Measurements from ENCODE around the gene SYT7.
"Not testable (repeated sequence)": the region's sequence is repeated elsewhere in the genome, so short reads cannot be mapped to it uniquely, and the experiment has no call there.

SYT7 gene, protein sequence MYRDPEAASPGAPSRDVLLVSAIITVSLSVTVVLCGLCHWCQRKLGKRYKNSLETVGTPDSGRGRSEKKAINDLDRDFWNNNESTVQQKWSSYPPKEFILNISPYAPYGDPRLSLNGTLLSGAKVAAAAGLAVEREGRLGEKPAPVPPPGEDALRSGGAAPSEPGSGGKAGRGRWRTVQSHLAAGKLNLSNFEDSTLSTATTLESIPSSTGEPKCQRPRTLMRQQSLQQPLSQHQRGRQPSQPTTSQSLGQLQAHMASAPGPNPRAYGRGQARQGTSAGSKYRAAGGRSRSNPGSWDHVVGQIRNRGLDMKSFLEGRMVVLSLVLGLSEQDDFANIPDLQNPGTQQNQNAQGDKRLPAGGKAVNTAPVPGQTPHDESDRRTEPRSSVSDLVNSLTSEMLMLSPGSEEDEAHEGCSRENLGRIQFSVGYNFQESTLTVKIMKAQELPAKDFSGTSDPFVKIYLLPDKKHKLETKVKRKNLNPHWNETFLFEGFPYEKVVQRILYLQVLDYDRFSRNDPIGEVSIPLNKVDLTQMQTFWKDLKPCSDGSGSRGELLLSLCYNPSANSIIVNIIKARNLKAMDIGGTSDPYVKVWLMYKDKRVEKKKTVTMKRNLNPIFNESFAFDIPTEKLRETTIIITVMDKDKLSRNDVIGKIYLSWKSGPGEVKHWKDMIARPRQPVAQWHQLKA

DNA sequence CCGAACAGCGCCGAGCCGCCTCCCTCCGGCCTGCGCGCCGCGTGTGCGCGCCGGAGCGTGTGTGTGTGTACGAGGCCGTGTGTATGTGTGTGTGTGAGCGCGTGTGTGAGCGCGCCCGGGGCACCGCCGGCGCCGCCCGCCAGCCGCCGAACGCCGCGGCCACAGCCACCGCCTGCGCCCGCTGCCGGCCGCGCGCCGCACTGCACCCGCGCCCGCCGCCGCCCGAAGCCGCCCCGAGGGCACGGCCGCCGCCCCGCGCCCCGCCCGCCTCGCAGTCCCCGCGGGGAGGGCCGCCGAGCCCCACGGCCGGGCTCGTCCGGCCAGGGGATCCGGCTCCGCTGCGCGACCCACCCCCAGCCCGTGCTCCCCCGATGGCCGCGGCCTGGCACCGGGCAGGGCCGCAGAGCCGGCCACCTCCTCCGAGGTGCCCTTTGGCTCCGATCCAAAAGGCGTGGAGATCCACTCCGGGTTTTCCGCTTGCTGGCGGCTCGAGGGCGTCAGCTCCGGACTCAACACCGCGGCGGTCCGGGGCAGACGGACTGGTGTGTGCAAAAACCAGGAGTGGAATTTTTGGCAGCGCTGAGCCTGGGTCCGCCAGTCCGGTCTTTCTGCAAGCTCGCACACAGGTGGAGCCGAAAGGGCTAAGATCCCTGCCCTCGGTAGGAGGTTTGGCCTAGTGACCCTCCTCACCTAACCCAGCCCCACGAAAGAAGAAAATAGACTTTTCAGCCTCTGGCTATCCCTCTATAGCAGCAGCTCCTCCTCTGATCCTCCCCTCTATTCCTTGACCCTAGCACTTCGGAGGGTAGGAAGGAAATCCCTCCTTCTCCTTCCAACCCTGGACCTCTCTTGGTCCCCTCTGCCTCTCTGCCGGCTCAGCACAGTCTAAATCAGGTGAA is at the start of gene SYT7:
TSS of gene SYT7 (minus strand) at position 47 of the 899 bp plus-strand sequence. CDS start 256 bp downstream, outside the sequence.
- peak; percentile 88 for DNase-seq (ENCODE audit: low read depth)

DNA sequence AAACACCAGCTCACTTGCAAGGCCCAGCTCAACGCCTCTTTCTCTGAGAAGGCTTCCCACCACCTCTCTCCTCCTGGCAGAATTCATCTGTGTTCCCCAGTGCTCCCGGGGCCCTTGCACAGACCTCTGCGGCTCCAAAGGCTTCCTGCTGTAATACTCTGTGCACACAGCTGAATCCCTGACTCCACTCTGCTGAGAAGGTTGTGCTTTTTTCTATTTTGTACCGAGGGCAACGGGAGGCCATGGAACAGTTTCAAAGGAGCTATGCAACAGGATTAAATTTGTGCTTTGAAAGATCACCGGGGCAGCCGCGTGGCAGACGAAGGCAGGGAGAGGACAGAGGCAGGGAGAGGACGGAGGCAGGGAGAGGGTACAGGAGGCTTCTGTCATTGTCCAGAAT is 49.2 kb upstream of the SYT7 start:
- no peak for DNase-seq (ENCODE audit: low read depth)

DNA sequence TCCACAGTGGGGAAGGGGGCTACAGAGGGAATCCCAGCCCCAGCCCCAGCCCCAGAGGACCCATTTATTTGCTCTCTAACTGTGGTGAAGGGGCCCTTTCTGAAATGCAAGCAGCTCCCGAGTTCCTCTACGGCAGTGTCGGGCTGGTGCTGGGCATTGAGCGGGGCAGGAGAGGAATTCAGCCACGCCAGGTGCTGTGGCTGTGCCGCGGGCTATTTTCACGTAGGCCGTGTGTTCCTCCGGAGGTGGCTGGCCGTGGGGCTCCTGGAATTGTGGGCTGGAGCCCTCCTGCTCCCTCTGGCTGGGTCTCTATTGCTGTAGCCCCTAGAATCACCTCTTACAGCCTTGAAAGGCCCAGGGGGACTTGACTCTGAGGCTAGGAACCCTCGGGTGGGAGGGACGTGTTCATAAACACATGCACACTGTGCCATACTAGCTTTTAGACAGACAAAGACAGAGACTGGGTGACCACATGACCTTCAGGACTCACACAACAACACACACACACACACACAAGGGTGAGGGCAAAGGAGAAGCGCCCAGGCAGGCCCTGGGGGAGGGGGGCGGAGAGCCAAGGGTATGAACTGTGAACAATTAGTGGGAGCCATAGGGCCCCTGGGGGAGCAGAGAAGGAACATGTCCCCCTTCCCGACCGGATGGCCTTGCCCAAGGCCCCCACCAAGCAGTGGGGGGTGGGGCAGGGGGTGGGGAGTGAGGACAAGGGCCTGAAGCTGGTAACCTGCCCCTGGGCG is 48.4 kb upstream of the SYT7 start:
- no peak for DNase-seq (ENCODE audit: low read depth)

DNA sequence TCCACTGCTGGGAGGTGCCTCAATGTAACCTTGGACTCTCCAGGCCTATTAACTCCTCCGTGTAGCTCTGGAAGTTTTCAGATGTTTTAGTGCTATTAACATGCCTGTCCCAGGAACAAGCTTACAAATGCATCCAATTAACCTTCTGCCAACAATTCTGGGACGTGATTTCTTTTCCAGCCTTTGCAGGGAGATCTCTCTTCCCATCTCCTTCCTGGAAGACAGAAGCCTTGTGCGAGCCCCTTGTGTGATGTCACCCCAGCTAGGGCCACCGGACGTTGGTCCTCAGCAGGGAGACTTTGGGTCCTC is 47.7 kb upstream of the SYT7 start:
- DNase-seq (ENCODE audit: low read depth) = no peak

DNA sequence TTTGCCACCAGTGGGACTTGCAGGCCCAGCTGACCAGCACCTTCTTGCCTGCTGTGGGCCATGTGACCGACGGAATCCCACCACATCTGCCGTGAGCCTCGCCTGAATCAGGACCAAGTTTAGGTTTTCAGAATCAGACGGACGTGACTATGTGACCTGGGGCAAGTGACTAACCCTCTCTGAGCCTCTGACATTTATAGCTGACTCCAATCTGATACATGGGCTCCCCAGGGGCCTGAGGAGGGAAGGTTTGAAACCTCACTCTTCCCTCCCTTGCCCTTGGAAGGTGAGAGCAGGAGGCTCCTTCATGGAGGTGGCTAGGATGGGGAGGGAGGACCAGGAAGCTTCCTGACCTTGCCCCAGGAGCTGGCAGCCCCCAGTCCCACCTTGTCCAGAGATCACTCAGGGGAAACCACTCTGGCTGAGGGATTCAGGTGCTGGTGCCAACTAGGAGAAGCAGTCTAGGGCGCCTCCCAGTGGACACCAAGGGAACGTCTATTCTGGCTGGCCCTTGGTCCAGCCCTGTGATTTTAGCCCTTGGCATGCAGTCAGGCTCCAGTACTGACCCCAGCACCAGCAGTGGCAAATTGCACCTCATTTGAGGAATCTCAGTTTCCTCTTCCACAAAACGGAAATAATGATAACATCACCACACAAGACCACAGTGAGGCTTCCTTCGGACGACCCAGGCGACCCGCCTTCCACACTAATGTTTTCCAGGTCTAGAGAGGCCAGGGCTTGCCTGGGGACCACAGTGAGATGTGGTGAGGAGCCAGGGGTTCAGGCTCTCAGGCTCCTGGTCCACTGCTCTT is 47.2 kb upstream of the SYT7 start:
- no peak for DNase-seq (ENCODE audit: low read depth)

DNA sequence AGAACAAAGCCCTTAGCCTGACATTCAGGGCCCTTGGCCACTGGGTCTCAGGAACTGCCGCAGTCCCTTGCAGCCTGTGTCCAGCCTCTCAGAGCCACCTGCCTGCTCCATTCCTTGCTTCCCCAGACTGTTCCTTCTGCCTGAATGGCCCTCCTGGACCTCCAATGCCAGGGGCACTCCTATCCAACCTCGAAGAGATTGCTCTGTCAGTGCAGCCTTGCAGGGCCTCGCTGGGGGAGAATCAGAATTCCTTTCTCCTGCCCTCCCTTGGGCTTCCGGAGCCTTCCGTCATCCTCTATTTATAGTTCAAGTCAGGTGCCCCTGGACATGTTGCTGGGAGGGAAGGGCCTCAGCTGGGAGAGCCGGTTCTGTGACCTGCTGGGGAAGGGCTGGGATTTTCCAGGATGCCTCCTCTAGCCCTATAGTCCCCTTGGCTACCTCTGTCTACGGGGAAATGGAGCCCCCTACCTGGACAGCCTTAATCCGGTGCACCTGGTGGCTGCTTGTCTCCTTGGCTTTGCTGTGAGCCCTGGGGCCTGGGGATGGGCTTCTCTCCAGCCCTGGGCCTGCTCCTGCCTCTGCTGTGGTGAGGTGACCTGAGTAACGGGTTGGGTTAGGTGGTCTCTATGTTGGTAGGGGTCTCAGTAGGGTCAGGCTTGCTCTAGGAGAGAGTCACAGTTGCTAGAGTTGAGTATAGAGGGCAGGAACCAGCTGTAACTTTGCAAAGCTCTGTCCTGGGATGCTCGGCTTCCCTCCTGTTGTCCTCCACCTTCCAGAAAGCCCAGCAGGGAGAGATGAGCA is 45.9 kb upstream of the SYT7 start:
- no peak for DNase-seq (ENCODE audit: low read depth)

DNA sequence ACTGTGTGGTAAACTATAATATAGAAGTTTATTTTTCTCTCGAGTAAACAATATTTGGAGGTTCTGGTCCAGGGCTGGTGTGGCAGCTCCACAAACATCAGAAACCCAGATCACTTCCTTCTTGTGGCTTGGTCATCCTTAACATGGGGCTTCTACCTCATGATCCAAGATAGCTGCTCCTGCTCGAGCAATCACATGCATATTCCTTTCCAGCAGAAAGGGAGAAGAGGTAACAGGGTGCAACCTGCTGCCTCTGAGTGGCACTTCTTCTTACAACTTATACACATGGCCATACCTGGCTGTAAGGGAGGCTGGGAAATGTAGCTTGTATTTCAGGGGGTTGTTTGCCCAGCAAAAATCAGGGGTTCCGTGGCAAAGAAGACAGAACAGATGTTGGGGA is 44.6 kb upstream of the SYT7 start:
- DNase-seq (ENCODE audit: low read depth) = no peak

DNA sequence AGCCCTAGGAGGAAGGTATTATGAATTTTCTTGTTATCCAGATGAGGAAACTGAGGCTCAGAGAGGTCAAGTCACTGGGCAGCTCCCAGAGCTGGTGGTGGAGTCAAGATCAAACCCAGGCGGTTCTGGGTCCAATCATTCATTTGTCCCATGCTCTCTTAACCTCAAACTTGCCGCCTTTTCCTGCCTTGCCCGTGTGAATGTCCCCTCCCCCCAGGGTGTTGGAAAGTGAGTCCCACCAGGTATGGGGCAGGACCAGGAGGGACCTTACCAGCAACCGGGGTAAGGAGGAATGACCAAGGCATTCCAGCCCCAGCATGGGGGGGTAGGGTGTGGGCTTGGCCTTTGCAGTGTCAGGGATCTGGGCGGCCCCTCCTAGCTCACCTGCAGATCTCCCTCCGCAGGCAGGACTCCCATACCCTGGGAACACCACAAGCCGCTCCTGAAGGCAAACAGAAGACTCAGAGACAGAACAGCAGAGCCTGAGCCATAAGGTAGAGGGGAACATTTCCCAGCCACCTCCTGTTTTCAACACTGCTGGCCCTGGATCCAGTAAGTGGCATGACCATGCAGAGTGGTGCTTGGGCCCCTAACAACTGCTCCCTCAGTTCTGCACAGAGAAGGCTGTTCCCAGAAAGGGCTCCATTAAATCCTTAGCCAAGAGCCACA is 41.2 kb upstream of the SYT7 start:
- no peak for DNase-seq (ENCODE audit: low read depth)

DNA sequence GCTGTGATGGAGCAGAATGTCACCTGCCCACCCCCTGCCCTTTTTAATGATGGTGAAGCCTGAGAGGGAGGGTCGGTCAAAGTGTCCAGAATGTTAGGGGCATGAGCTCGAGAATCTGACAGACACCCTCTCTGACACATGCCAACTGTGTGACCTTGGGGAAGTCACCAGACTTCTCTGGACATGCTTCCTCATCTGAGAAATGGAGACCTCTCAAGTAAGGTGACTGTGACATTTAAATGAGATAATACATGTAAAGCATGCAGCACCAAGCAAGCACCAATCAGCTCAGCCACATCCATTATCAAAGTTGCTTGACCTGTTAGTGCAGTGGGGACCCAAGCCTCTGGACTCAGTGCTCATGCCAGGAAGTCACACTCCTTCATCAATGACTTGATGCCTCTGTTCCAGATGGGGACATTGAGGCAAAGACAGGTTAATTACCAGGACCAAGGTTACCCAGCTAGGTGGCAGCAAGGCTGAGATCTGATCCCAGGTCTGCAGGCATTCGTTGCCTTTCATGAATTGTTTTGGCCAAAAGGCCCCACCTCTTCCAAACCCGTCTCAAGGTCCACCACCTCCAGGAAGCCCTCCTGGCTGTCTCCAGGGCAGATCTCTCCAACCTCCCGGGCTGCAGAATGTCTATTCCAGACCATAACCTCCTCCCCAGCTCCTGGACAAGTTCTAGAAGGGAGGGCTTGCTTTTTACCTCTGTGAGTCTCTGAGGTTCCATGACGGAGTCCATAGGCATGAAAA is 38.8 kb upstream of the SYT7 start:
- DNase-seq (ENCODE audit: low read depth) = no peak

DNA sequence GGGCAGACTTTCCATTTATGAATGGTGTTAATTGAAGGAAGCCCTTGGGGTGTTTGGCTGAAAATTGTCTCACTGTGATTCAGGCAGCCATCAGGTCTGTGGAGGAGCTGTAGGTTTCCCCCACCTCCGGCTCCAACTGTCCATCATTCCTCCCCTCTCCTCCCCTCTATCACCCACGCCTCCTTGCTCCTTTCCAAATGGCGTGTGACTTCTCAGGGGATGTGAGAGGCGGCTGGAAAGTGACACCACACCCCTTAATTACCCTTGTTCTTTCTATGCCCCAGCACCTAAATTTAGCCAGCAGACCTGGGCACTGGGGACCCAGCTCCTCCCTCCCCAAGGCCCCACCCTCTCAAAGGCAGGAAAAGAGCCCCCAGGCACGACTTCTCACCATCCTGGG is 38.1 kb upstream of the SYT7 start:
- no peak for DNase-seq (ENCODE audit: low read depth)

DNA sequence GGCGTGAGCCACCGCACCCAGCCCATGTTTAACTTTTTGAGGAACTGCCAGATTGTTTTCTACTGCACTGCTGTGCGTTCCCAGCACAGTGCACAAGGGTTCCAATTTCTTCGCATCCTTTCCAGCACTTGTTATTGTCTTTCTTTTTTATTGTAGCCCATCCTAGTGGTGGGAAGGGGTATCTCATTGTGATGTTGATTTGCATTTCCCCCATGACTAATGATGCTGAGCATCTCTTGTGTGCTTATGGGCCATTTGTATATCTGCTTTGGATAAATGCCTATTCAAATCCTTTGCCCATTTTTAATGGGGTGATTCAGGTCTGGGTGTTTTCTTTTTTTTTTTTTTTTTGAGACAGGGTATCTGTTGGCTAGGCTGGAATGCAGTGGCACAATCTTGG is 36.6 kb upstream of the SYT7 start:
- no peak for DNase-seq (ENCODE audit: low read depth)

DNA sequence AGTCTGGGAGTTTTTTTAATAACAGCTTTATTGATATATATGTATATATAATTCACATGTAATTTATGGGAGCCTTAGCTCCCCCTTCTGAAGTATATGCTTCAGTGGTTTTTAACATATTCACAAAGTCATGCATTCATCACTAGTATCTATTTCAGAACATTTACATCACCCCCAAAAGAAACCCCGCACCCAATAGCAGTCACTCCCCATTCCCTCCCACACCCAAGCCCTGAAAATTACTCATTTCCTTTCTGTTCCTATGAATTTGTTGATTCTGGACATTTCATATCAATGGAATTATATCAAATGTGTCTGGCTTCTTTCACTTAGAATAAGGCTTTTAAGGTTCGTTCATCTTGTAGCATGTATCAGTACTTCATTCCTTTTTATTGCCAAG is 35.6 kb upstream of the SYT7 start:
- DNase-seq (ENCODE audit: low read depth) = no peak

DNA sequence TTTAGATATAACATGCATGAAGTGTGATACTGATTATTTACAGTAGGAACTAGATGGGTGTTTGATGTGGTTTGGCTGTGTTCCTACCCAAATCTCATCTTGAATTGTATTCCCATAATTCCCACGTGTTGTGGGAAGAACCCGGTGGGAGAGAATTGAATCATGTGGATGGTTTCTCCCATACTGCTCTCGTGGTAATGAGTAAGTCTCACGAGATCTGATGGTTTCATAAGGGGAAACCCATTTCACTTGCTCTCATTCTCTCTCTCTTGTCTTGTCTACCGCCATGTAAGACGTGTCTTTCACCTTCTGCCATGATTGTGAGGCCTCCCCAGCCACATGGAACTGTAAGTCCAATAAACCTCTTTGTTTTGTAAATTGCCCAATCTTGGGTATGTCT is 33.9 kb upstream of the SYT7 start:
- not testable (repeated sequence) for DNase-seq (ENCODE audit: low read depth)

DNA sequence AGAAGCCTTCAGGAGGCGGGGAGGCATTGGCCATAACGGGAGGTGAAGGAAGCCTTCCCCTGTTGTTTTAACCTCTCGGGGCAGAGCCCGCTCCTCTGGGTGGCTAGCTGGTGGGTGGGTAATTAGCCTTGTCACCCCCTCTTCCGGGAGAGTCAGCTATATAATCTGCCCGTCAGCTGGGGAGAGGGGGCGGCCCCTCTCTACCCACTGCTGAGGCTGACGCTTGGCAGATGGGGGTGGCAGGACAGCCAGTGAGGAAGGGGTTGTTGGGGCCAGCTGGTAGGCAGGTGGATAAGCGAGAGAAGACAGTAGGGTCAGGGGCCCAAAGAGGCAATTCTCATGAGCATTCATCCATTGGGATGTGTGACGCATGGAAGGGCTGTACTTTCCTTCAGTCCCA is 33.0 kb upstream of the SYT7 start:
- no peak for DNase-seq (ENCODE audit: low read depth)

DNA sequence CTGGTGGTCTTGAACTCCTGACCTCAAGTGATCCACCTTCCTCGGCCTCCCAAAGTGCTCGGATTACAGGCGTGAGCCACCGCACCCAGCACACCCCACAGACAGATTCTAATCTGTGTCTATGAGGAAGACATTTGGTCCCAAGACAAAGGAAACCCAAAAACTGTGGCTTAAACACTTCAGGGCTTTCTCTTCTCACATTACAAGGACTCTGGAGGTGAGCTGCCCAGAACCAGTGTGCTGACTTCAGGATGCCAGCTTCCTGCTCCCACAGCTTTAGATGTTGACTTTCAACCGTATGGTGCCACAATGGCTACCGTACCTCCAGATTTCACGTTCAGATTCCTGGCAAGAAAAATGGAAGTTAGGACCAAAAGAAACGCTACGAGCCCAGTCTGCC is 32.2 kb upstream of the SYT7 start:
- DNase-seq (ENCODE audit: low read depth) = no peak

DNA sequence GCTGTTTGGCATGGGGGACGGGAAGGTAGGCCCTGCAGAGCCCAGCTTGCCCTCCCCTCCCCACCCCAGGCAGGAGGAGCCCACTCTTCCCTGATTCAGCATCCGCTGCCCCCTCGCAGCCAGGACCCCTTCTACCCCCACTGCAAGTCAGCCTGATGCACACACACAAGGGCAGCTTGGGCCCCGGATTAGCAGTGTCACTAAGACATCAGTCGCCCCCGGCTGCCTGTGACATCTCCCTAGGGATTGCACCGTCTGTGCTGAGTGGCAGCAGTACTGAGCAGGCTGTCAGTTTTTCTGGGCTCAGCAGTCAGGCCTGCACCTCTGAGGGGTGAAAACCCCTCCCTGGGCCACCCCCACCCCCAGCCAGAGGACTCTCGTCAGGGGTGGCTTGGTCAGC is 30.4 kb upstream of the SYT7 start:
- DNase-seq (ENCODE audit: low read depth) = no peak

DNA sequence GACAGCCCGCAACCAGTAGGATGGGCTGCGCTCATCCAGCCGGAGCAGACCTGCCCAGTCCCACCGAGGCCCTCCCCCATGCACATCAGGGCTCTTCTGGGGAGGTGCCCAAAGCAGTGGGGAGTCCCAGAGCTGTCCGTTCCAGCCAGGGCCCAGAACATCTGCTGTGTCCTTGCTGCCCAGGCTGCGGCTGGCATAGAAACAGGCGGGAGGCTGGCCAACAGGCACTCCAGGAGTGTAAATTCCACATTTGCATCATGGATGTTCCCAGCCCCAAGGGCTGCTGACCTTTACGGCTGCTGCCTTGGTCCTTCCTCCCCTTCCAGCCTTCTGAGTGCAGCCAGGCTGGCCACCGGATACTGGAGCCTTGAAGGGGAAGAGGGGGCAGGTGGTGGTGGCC is 30.0 kb upstream of the SYT7 start:
- DNase-seq (ENCODE audit: low read depth) = no peak

DNA sequence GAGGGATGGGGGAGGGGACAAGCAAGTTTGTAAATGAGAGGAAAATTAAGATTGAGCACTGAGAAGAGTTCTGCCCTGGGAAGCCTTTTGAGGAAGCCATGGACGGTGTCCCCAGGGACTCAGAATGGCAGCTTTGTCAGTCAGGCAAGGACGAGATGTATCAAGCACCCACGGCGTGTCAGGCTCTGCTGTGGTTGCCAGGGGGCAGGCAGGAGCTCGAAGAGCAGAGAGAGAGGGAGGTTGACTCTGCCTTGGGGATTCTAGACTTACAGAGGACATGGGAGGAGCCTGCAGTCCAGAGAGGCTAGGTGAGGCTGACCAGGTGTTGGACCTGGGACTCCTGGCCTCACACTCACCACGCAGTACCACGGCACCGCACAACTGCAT is 29.1 kb upstream of the SYT7 start:
- no peak for DNase-seq (ENCODE audit: low read depth)
